ENCODE measurements around the gene PNLIPRP3. TPM values are rescaled to one million over a fixed set of nuclear protein-coding genes. Genes with fewer than 3 reads are reported as not detected.

Gene PNLIPRP3
- total and polyA plus RNA-seq, 2 of the 8 experiments (the other 6 are each of a cell fraction or from before 2014, with no cell fraction given) = not detected

DNA sequence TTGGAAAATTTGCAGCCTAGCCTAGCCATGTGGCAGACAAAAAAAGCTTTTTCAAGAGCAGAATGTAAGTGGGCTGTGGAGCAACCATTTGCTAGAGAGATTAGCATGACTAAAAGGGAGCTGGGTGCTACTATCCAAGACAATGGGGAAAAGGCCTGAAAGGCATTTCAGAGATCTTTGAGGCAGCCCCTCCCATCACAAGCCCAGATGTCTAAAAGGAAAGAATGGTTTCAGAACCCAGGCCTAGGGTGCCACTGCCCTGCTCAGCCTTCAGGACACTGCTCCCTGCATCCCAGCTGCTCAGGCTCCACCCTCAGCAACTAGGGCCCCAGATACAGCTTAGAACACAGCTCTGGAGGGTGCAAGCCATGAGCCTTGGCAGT lies 24.7 kb downstream of the PNLIPRP3 start (continued):
- TF ChIP-seq GABPA (IDR thresholded peaks at IDR 0.05; ENCODE audit: borderline replicate concordance, insufficient read depth, low read length) = no peak
- TF ChIP-seq POLR2AphosphoS5 (IDR thresholded peaks at IDR 0.05; ENCODE audit: low read depth, low read length) = no peak
- no peak for TF ChIP-seq CEBPB (IDR thresholded peaks at IDR 0.05; ENCODE audit: low read depth, low read length)
- no peak for TF ChIP-seq SP4 (IDR thresholded peaks at IDR 0.05; ENCODE audit: low read length)
- TF ChIP-seq SP2 (IDR thresholded peaks at IDR 0.05; ENCODE audit: low read length) = no peak
- no peak for TF ChIP-seq EZH2 (IDR thresholded peaks at IDR 0.05; ENCODE audit: low read depth, low read length, severe bottlenecking)
- no peak for TF ChIP-seq BRCA1 (IDR thresholded peaks at IDR 0.05; ENCODE audit: low read depth, low read length)
- no peak for TF ChIP-seq RFX5 (IDR thresholded peaks at IDR 0.05; ENCODE audit: borderline replicate concordance, low read depth, low read length)
- TF ChIP-seq CREB1 (IDR thresholded peaks at IDR 0.05) = no peak
- TF ChIP-seq BACH1 (IDR thresholded peaks at IDR 0.05; ENCODE audit: low read length) = no peak
- 0 out of 2 replicates have a peak, but pooled peaks have one; percentile 3 for TF ChIP-seq USF2 (IDR thresholded peaks at IDR 0.05; ENCODE audit: low read length)
- no peak for TF ChIP-seq ASH2L (IDR thresholded peaks at IDR 0.05; ENCODE audit: low read length)
- TF ChIP-seq, protein P1, sequence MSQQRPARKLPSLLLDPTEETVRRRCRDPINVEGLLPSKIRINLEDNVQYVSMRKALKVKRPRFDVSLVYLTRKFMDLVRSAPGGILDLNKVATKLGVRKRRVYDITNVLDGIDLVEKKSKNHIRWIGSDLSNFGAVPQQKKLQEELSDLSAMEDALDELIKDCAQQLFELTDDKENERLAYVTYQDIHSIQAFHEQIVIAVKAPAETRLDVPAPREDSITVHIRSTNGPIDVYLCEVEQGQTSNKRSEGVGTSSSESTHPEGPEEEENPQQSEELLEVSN (IDR thresholded peaks at IDR 0.05) = peak; percentile 22; the same call in 1 of the 2 replicates
- no peak for TF ChIP-seq KDM4A (IDR thresholded peaks at IDR 0.05; ENCODE audit: low read depth, low read length, severe bottlenecking)
- TF ChIP-seq NANOG (IDR thresholded peaks at IDR 0.05; ENCODE audit: insufficient read depth, low read depth, low read length, poor library complexity, severe bottlenecking) = peak; percentile 67
- 0 out of 2 replicates have a peak, but pooled peaks have one; percentile 12 for TF ChIP-seq TCF12 (IDR thresholded peaks at IDR 0.05; ENCODE audit: low read depth, low read length)
- no peak for TF ChIP-seq SAP30 (IDR thresholded peaks at IDR 0.05; ENCODE audit: insufficient read depth, insufficient replicate concordance, low read length)
- no peak for TF ChIP-seq PHF8 (conservative IDR thresholded peaks at IDR 0.05; ENCODE audit: low read depth, low read length)
